Heart right ventricle (tissue), 16 donors: ENCODE data around the gene LRMDA. TPM values are rescaled to one million over a fixed set of nuclear protein-coding genes. Genes with fewer than 3 reads are reported as not detected.
A peak's percentile ranks its signal among the peaks of the same experiment; 100 is the strongest.

Source experiments
- ATAC-seq, 8 donors: fragments of 200-7000 bp; cut with Tn5 transposase; one replicate each; pipeline ENCODE4 v1.9.1; 2020; ENCODE audit warnings: mild to moderate bottlenecking in 8 of 8, moderate library complexity in 8 of 8, moderate number of reproducible peaks in 1 of 8
- DNase-seq, 2 donors: peaks; one replicate each; pipeline ENCODE4 v3.0.0-alpha.2; 2020
- H3K27ac ChIP-seq, 10 donors: fragments of 200-600 bp; sonication (generic) in 2 of 10; one replicate each; pipeline versions ENCODE4 v1.5.0 to v1.8.0; 2020 to 2022; ENCODE audit warnings: mild to moderate bottlenecking in 3 of 10
- H3K27me3 ChIP-seq, 7 donors: fragments of 200-600 bp; one replicate each; pipeline ENCODE4 v1.8.0; 2021 to 2022; ENCODE audit warnings: mild to moderate bottlenecking in 2 of 7
- H3K36me3 ChIP-seq, 9 donors: fragments of 200-600 bp; sonication (generic) in 1 of 9; one replicate each; pipeline versions ENCODE4 v1.5.0 to v1.8.0; 2020 to 2022; ENCODE audit warnings: mild to moderate bottlenecking in 2 of 9
- H3K4me1 ChIP-seq, 9 donors: fragments of 200-600 bp; sonication (generic) in 1 of 9; one replicate each; pipeline versions ENCODE4 v1.5.0 to v1.8.0; 2020 to 2022; ENCODE audit warnings: mild to moderate bottlenecking in 4 of 9
- H3K4me3 ChIP-seq, 10 donors: fragments of 200-600 bp; sonication (generic) in 2 of 10; one replicate each; pipeline versions ENCODE4 v1.5.0 to v1.8.0; 2020 to 2022; ENCODE audit warnings: mild to moderate bottlenecking in 7 of 10, moderate library complexity in 2 of 10
- H3K9me3 ChIP-seq, 11 donors: fragments of 200-600 bp in 10 of 11; sonication (generic) in 2 of 11; one replicate each; pipeline versions ENCODE4 v1.5.0 to v1.8.0; 2013 to 2022; ENCODE audit warnings: mild to moderate bottlenecking in 2 of 11, control low read depth in 1 of 11, moderate library complexity in 1 of 11
- CTCF ChIP-seq, 9 donors: fragments of 200-600 bp; sonication (generic) in 2 of 9; IDR thresholded peaks; one replicate each; pipeline versions ENCODE4 v1.5.0 to v1.8.0; 2021 to 2022; ENCODE audit warnings: antibody characterized with exemption in 9 of 9, mild to moderate bottlenecking in 5 of 9, moderate library complexity in 1 of 9
- WGBS, 2 donors: extraction: QIAGEN DNeasy Blood & Tissue Kit; methylation state at CpG; one replicate each; pipeline ENCODE4 v1.1.7; 2013; ENCODE audit warnings: inconsistent platforms in 1 of 2; 5-methylcytosine and 5-hydroxymethylcytosine counted together
- intact Hi-C, 10 donors: fragments of 100-400 bp; cut with DNase I; formaldehyde crosslinking; loops; one replicate each; pipeline versions ENCODE4 v1.11.1 to v1.14.2; 2022
- polyA plus RNA-seq, 2 donors: library from polyadenylated mRNA; stranded (reverse); fragments of 200-250 nt; gene quantifications; one replicate each; pipeline ENCODE4 v1.2.3, GENCODE V29; 2013
- total RNA-seq, 10 donors: library from RNA; stranded (reverse); fragmentation: NEBNext Ultra II Directional in 3 of 10; extraction: Animal tissue kit (Norgen Biotek cat#: 25700) in 3 of 10; gene quantifications; one replicate each; pipeline versions ENCODE4 v1.2.1 to v1.2.4, GENCODE V29; 2021 to 2023
- donor health status: Arrhythmogenic right ventricular cardiomyopathy.
- donor health status: ischemic (EF 13 %, LVEDD 7.1; RV severe dilation, severe dysfunction).
- donor health status: healthy with polysubstance abuse.
- donor health status: DM: no; HTN: yes; CAD: no.
- donor health status: DM: no; HTN: no; CAD: no.
- donor health status: ischemic (EF 25% LVEDD 6.9; RV normal size, moderate dysfunction).
- donor health status: ischemic (EF 25% LVEDD 5.7; RV mildly dilated, moderate dysfunction).
- donor health status: healthy.
- donor health status: DM: yes; HTN: yes; CAD: no.
- donor health status: Ischemic cardiomyopathy.
- donor health status: ischemic (EF 35%, LVEDD 5.7; RV mildly dilated, moderate dysfunction).
- donor health status: nonischemic (EF 11% LVEDD 7.7; RV severe dilation, severe dysfunction).
- donor health status: DM: yes; HTN: yes; CAD: no.
- donor health status: PGD.
- donor health status: ischemic (EF 29% LVEDD 5.4; RV normal size, mild dysfunction).
- donor health status: nonischemic (EF 23%, LVEDD 6.1; RV moderate dilation, normal function).

Gene LRMDA
- total and polyA plus RNA-seq, 12 donors: 4.0 to 59.8 (median 12.7) TPM

DNA sequence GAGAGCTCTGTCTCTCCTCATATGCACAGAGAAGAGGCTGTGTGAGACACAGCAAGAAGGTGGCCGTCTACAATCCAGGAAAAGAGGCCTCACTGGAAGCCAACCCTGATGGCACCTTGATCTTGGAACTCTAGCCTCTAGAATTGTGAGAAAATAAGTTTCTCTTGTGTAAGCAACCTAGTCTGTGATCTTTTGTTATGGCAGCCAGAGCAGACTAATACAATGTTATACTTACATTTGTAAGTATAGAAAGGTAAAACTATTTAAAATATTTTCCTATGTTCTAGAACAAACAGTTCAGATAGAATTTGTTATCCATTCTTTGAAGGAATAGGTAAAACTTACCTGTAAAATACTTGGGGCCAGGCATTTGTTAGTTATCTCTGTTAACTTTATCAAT lies 53.3 kb downstream of the LRMDA start:
- ATAC-seq (no peak), DNase-seq (no peak)
- intact Hi-C loops: no loop called here
- TF ChIP-seq CTCF (IDR thresholded peaks at IDR 0.05): no peak
- Histone ChIP-seq H3K4me1 (peaks cover 0 to 8% (median 0%) of the 10 kb centered on the region in 9 donors), H3K4me3 (no peak overlapping the region), H3K27ac (no peak overlapping the region), H3K36me3 (no peaks in the 10 kb centered on the region), H3K9me3 (peaks cover 0 to 22% (median 9%) of the 10 kb centered on the region in 11 donors), H3K27me3 (no peaks in the 10 kb centered on the region)
- 95 to 100% methylated on average over 1 of the region's 1 CpG for WGBS, 2 donors

- H3K9me3 ChIP-seq: peaks cover 0 to 22% (median 9%) of the 10 kb centered on the region in 11 donors
- no peaks in the 10 kb centered on the region for H3K36me3 ChIP-seq
- WGBS, 2 donors: 85 to 89% methylated on average over 2 of the region's 2 CpGs
- no peak for DNase-seq
- no peaks in the 10 kb centered on the region for H3K27me3 ChIP-seq
- H3K27ac ChIP-seq: no peak overlapping the region
- intact Hi-C loops: no loop called here
- peaks cover 0 to 11% (median 0%) of the 10 kb centered on the region in 9 donors for H3K4me1 ChIP-seq
- ATAC-seq: no peak
- no peak for TF ChIP-seq CTCF (IDR thresholded peaks at IDR 0.05)
- H3K4me3 ChIP-seq: no peak overlapping the region
Observed at GRCh38 chr10:75486591-75486990, 55.2 kb downstream of the LRMDA start.

DNA sequence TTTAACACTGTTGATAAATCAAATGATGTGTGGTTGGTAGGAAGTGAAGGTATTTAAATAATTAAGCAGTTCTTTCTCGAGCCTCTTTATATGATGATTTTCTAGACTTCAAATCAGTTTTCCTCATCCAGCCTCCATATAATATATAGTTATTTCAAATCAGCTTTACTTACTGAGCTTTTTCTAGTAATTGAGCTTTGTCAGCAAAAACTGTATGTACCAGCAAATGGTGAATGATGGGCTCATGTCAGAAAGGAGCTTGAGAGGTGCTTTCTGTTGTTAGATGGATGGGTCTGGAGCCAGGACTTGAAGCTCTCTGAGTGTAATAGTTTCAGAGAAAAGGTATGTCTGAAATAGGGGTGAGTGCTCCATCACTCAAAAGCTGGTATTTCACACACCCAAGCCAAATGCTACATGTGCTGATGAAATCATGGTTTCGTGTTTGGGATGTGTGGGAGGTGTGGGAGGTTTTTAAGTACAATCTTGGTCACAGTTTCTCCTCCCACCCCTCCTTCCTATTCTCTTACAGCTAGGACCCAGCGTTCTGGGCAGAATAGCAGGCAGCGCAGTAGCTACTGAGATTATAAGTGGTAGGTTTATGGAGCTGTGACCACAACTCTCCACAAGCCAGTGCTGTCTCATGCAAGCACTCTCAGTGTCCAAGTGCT lies 55.8 kb downstream of the LRMDA start:
- WGBS, 2 donors: 74 to 77% methylated on average over 4 of the region's 4 CpGs
- ATAC-seq (no peak), DNase-seq (no peak)
- Histone ChIP-seq H3K4me1 (peaks cover 0 to 17% (median 0%) of the 10 kb centered on the region in 9 donors), H3K27me3 (no peaks in the 10 kb centered on the region), H3K27ac (no peak overlapping the region), H3K9me3 (peaks cover 0 to 22% (median 9%) of the 10 kb centered on the region in 11 donors), H3K4me3 (no peak overlapping the region), H3K36me3 (no peaks in the 10 kb centered on the region)
- no peak for TF ChIP-seq CTCF (IDR thresholded peaks at IDR 0.05)
- intact Hi-C loops: no loop called here

GRCh38 chr10:75487755-75488125 lies 56.3 kb downstream of the LRMDA start:
- intact Hi-C loops: no loop called here
- TF ChIP-seq CTCF (IDR thresholded peaks at IDR 0.05): no peak
- ATAC-seq: peak in 1 of 8 donors; percentile 22
- Histone ChIP-seq H3K27me3 (no peaks in the 10 kb centered on the region), H3K36me3 (no peaks in the 10 kb centered on the region), H3K4me1 (peaks cover 0 to 22% (median 0%) of the 10 kb centered on the region in 9 donors), H3K9me3 (peaks cover 0 to 20% (median 9%) of the 10 kb centered on the region in 11 donors), H3K27ac (no peak overlapping the region), H3K4me3 (no peak overlapping the region)
- WGBS, 2 donors: 58 to 85% methylated on average over 2 of the region's 2 CpGs
- DNase-seq: no peak
